Measurements from ENCODE around the gene SIAE. TPM values are rescaled to one million over a fixed set of nuclear protein-coding genes. Genes with fewer than 3 reads are reported as not detected.

The SIAE gene
- total and polyA plus RNA-seq, 2 of the 8 experiments (the other 6 are each of a cell fraction or from before 2014, with no cell fraction given): 2.3 to 3.7 TPM

DNA sequence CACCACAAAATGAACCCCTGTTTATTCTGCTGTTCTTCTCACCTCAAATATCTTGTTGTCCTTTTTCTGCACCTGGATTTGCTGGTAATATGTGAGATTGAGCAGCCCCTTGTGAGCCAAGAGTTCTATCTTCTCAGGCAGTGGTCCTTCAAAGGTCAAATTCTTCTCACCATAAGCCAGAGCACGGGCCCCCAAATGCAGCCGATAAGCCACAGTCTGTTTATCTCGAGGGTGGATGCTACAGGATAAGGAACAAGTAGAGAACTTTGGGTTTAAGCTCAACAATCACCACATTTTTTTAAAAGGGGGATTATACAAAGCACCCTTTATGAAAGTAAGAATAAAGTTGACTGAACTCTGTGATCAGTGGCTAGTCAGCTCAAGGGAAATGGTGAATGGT is 35.0 kb downstream of the SIAE start:
- Histone ChIP-seq H3K56ac (replicated peaks; ENCODE audit: insufficient read length, low read depth, low read length) (no peak overlapping the region), H2BK15ac (ENCODE audit: low read length) (no peak overlapping the region), H3K9ac (replicated peaks in 1 of 4; ENCODE audit: extremely low read depth in 1 of 4, low read depth in 3 of 4, low read length in 3 of 4) (no peak overlapping the region), H3K23me2 (ENCODE audit: low read depth, low read length) (no peaks in the 10 kb centered on the region; the same call in 1 of the 2 replicates), H3K79me1 (ENCODE audit: low read depth, low read length) (no peaks in the 10 kb centered on the region), H3K27me3 (replicated peaks in 1 of 4; ENCODE audit: control insufficient read depth in 3 of 4, extremely low read depth in 1 of 4, insufficient read depth in 3 of 4, low read length in 3 of 4) (no peaks in the 10 kb centered on the region), H3K27ac (ENCODE audit: low read depth, low read length) (no peak overlapping the region), H3K9me3 (ENCODE audit: insufficient read depth in 2 of 2, low read depth in 1 of 2, low read length in 1 of 2) (no peaks in the 10 kb centered on the region), H2BK120ac (replicated peaks; ENCODE audit: low read depth, low read length) (no peak overlapping the region), H2AK5ac (ENCODE audit: low read depth, low read length) (no peak overlapping the region), H3K18ac (ENCODE audit: extremely low read depth, low read length) (no peak overlapping the region), H4K91ac (replicated peaks; ENCODE audit: insufficient read length, low read length) (no peak overlapping the region), H3K4me1 (replicated peaks in 1 of 4; ENCODE audit: control insufficient read depth in 3 of 4, insufficient read depth in 4 of 4, low read length in 3 of 4) (peaks cover 0 to 2% (median 0%) of the 10 kb centered on the region in 4 experiments; a peak in 1 of 7 replicates), H4K5ac (ENCODE audit: insufficient read length, low read depth, low read length) (no peak overlapping the region), H3K36me3 (ENCODE audit: control insufficient read depth in 2 of 4, insufficient read depth in 4 of 4, low read length in 3 of 4) (peaks cover 0 to 18% (median 7%) of the 10 kb centered on the region in 4 experiments; a peak in 5 of 8 replicates), H3K79me2 (ENCODE audit: control insufficient read depth in 1 of 2, insufficient read depth in 2 of 2, low read length in 2 of 2) (no peaks in the 10 kb centered on the region), H3K4me2 (ENCODE audit: insufficient read depth in 1 of 2, low read depth in 2 of 2, low read length in 2 of 2) (no peak overlapping the region), H2BK5ac (ENCODE audit: low read depth, low read length) (no peak overlapping the region), H3K23ac (ENCODE audit: insufficient read length) (no peak overlapping the region), H4K8ac (ENCODE audit: extremely low read depth, insufficient read depth, low read length) (no peak overlapping the region), H2BK20ac (ENCODE audit: low read length) (no peak overlapping the region), H3K14ac (ENCODE audit: insufficient read length) (no peak overlapping the region), H2AFZ (ENCODE audit: low read length) (no peak overlapping the region), H3K4ac (replicated peaks; ENCODE audit: insufficient read length, low read depth, low read length) (no peak overlapping the region), H3K4me3 (ENCODE audit: extremely low read depth in 1 of 4, insufficient read depth in 2 of 4, low read depth in 3 of 4, low read length in 4 of 4) (no peak overlapping the region), H4K20me1 (replicated peaks in 1 of 2; ENCODE audit: control insufficient read depth in 1 of 2, insufficient read depth in 2 of 2, low read length in 2 of 2) (no peaks in the 10 kb centered on the region), H2BK12ac (ENCODE audit: low read depth, low read length) (no peak overlapping the region)
- FAIRE-seq: no peak
- ChIA-PET CTCF (ENCODE audit: partially characterized antibody) (interaction anchor here (0.6 to 8.6 kb wide), 8 partner anchors 18 to 236 kb away, joined by 3 to 69 read pairs (median 4); partner anchors contain the start of gene ESAM), POLR2A (ENCODE audit: partially characterized antibody) (interaction anchor here (1.2 to 2.3 kb wide), 4 partner anchors 15 to 211 kb away, joined by 3 to 7 read pairs (median 6); partner anchors contain the start of gene TBRG1)
- 81% methylated on average over 3 of the region's 3 CpGs; no CpG with 5 or more reads in 1 of the 2 experiments for WGBS, 2 experiments (ENCODE audit: extremely low coverage in 1 of 2, insufficient coverage in 1 of 2, insufficient read length in 1 of 2, insufficient replicate concordance in 2 of 2, low coverage in 1 of 2, low lambda C conversion rate in 2 of 2, missing lambda C conversion rate in 1 of 2)
- DNase-seq (ENCODE audit: low read depth in 1 of 2, low spot score in 2 of 2): no peak
- TF ChIP-seq, protein P1, sequence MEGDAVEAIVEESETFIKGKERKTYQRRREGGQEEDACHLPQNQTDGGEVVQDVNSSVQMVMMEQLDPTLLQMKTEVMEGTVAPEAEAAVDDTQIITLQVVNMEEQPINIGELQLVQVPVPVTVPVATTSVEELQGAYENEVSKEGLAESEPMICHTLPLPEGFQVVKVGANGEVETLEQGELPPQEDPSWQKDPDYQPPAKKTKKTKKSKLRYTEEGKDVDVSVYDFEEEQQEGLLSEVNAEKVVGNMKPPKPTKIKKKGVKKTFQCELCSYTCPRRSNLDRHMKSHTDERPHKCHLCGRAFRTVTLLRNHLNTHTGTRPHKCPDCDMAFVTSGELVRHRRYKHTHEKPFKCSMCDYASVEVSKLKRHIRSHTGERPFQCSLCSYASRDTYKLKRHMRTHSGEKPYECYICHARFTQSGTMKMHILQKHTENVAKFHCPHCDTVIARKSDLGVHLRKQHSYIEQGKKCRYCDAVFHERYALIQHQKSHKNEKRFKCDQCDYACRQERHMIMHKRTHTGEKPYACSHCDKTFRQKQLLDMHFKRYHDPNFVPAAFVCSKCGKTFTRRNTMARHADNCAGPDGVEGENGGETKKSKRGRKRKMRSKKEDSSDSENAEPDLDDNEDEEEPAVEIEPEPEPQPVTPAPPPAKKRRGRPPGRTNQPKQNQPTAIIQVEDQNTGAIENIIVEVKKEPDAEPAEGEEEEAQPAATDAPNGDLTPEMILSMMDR (IDR thresholded peaks at IDR 0.05; ENCODE audit: control extremely low read depth in 1 of 3, insufficient read depth in 1 of 3, low read depth in 1 of 3, low read length in 3 of 3): no peak
- no peak for TF ChIP-seq BRCA1 (IDR thresholded peaks at IDR 0.05; ENCODE audit: low read depth, low read length)
- no peak for TF ChIP-seq SP1 (IDR thresholded peaks at IDR 0.05; ENCODE audit: low read depth, low read length)
- no peak for TF ChIP-seq RNF2 (IDR thresholded peaks at IDR 0.05; ENCODE audit: borderline replicate concordance, low read depth, low read length, missing control alignments, poor library complexity, severe bottlenecking)
- TF ChIP-seq CBX8 (IDR thresholded peaks at IDR 0.05; ENCODE audit: borderline replicate concordance, low read depth, low read length): no peak
- TF ChIP-seq, protein P2, sequence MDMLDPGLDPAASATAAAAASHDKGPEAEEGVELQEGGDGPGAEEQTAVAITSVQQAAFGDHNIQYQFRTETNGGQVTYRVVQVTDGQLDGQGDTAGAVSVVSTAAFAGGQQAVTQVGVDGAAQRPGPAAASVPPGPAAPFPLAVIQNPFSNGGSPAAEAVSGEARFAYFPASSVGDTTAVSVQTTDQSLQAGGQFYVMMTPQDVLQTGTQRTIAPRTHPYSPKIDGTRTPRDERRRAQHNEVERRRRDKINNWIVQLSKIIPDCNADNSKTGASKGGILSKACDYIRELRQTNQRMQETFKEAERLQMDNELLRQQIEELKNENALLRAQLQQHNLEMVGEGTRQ (IDR thresholded peaks at IDR 0.05; ENCODE audit: low read length): no peak
- TF ChIP-seq CEBPB (IDR thresholded peaks at IDR 0.05; ENCODE audit: low read depth, low read length): no peak
- TF ChIP-seq KDM4A (IDR thresholded peaks at IDR 0.05; ENCODE audit: low read depth, low read length, severe bottlenecking): no peak
- TF ChIP-seq RBBP5 (IDR thresholded peaks at IDR 0.05; ENCODE audit: borderline replicate concordance, low read depth, low read length): no peak
- TF ChIP-seq TCF12 (IDR thresholded peaks at IDR 0.05; ENCODE audit: low read depth, low read length): no peak
